Activated CD4-positive, alpha-beta memory T cell treated with anti-CD3 and anti-CD28 coated beads for 36 hours (primary cell): ENCODE measurements around the gene ZNF436. TPM values are rescaled to one million over a fixed set of nuclear protein-coding genes. Genes with fewer than 3 reads are reported as not detected.

ENCODE experiments used
- CTCF ChIA-PET: fragments of 350-600 bp; sonication (Branson Sonifier 250); formaldehyde crosslinking; loops from one replicate; lab custom pipeline; 2021; ENCODE audit warnings: antibody characterized with exemption, inconsistent platforms; lab: Charles Lee
- POLR2A ChIA-PET: fragments of 350-600 bp; sonication (Branson Sonifier 250); formaldehyde crosslinking; loops from one replicate; lab custom pipeline; 2021; ENCODE audit warnings: antibody characterized with exemption; lab: Charles Lee
- DNase-seq: peaks from one replicate; pipeline ENCODE4 v3.0.0-alpha.2; 2020
- H3K27ac Mint-ChIP-seq: one replicate; pipeline ENCODE4 v1.8.0; 2021; ENCODE audit warnings: mixed read lengths
- H3K27me3 Mint-ChIP-seq: one replicate; pipeline ENCODE4 v1.8.0; 2021; ENCODE audit warnings: mixed read lengths
- H3K36me3 Mint-ChIP-seq: one replicate; pipeline ENCODE4 v1.8.0; 2021; ENCODE audit warnings: mixed read lengths
- H3K4me1 Mint-ChIP-seq: one replicate; pipeline ENCODE4 v1.8.0; 2021; ENCODE audit warnings: low read depth, mixed read lengths
- H3K4me3 Mint-ChIP-seq: one replicate; pipeline ENCODE4 v1.8.0; 2021; ENCODE audit warnings: mild to moderate bottlenecking, mixed read lengths
- H3K9me3 Mint-ChIP-seq: one replicate; pipeline ENCODE4 v1.8.0; 2021; ENCODE audit warnings: mixed read lengths
- intact Hi-C: fragments of 100-400 bp; cut with micrococcal nuclease; formaldehyde crosslinking; loops from one replicate; pipeline ENCODE4 v1.15.1; 2023
- total RNA-seq, 2 experiments: library from RNA; stranded (reverse); gene quantifications; one replicate each; pipeline ENCODE4 v1.2.3, GENCODE V29; 2021

ZNF436 gene
- total RNA-seq, 2 experiments from 2014 or later, result 4.6 to 4.8 TPM

DNA sequence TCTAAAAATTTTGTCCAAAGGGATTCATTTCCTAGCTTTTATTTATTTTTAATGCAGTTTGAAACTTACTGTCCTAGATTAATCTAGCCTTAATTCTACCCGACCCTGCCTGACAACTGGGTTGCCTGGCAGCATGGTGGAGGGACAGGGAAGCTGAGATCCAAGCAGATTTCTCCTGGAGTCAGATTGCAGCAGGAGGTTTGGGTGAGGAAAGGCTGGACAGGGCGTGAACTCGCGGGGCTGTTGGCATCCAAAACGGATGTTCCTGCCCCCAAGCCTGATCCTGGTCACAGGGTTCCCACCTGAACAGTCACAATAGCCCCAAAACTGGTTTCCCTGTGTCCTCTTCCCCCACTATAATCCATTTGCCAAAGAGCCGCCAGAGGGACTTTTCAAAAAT, 31.7 kb upstream of the ZNF436 start:
- peaks cover 9% of the 10 kb centered on the region for H3K4me1 Mint-ChIP-seq
- intact Hi-C loops, result no loop called here
- ChIA-PET POLR2A (interaction anchor here (1.6 kb wide), 1 partner anchor 83 kb away, joined by 3 read pairs; the partner anchor contains the start of gene ASAP3), CTCF (no interaction called here)
- H3K27me3 Mint-ChIP-seq, result no peaks in the 10 kb centered on the region
- H3K36me3 Mint-ChIP-seq, result no peaks in the 10 kb centered on the region
- no peaks in the 10 kb centered on the region for H3K9me3 Mint-ChIP-seq
- H3K27ac Mint-ChIP-seq, result no peak overlapping the region
- no peak overlapping the region for H3K4me3 Mint-ChIP-seq
- DNase-seq, result no peak

DNA sequence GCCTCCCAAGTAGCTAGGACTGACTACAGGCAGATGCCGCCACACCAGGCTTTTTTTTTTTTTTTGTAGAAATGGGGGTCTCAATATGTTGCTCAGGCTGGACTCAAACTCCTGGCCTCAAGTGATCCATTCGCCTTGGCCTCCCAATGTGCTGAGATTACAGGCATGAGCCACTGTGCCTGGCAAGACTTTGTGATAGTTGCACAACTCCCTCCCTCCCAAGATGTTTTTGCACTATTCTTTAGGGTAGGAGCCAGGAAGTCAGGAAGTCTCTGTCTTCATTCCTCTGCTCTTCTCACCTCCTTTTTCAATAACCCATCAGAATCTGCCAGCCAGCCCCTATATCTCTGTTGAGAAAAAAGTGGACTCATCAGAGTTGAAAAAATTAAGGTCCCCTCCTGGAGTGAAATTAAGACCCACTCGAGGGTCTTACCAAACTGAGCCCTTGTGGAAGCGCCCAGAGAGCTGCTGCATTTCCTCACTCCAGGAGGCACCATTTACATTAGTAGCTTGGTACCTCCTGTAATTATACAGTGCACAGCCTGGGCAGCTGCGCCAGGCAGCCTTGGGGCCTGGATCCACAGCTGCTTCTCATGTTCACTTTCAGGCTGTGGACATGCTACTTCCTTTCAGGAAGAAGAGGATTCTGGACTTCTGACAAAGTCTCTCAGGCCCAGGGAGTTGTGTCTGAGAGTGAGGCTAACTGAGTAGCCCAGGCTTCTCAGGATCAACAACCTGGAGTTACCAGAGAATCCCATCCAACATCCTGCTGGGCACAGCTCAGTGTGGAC, 30.9 kb upstream of the ZNF436 start:
- Mint-ChIP-seq H3K9me3 (no peaks in the 10 kb centered on the region), H3K27ac (no peak overlapping the region), H3K4me3 (no peak overlapping the region), H3K36me3 (peaks cover 3% of the 10 kb centered on the region), H3K4me1 (peaks cover 12% of the 10 kb centered on the region), H3K27me3 (no peaks in the 10 kb centered on the region)
- DNase-seq, result no peak
- ChIA-PET CTCF (no interaction called here), POLR2A (interaction anchor here (1.6 kb wide), 1 partner anchor 84 kb away, joined by 3 read pairs; the partner anchor contains the start of gene ASAP3)
- intact Hi-C loops, result no loop called here

DNA sequence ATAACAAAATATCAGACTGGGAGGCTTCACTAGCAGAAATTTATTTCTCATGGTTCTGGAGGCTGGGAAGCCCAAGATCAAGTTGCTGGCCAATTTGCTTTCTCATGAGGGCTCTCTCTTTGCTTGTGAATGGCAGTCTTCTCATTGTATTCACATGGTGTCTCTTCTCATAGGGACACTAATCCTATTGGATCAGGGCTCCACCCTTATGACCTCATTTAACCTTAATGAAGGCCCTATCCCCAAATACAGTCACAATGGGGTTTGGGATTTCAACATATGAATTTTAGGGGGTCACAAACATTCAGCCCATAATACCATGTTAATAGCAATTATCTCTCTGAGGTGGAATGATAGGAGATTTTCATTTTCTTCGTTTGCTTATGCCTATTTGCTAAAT, 29.6 kb upstream of the ZNF436 start:
- POLR2A ChIA-PET, result no interaction called here

DNA sequence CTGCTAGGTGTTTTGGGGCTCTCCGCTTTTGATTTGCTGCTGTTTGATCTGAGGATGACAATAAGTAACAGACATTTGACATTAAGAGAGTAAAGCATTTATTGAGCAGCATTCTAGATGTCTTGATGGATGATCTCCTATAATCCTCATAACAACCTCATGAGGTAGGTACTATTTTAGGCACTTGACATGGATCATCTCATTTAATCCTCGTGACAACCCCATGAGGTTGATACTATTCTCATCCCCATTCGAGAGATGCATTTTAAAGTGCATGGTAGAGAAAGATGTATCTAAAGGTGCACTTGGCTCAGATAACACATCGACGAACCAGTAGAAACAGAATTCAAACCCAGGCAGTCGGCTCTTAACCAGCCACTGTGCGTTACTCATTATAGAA, 28.3 kb upstream of the ZNF436 start:
- intact Hi-C loops, result no loop called here
- ChIA-PET POLR2A (no interaction called here), CTCF (no interaction called here)
- Mint-ChIP-seq H3K9me3 (no peaks in the 10 kb centered on the region), H3K27me3 (no peaks in the 10 kb centered on the region), H3K27ac (no peak overlapping the region), H3K4me3 (no peak overlapping the region), H3K36me3 (peaks cover 3% of the 10 kb centered on the region), H3K4me1 (peaks cover 3% of the 10 kb centered on the region)
- DNase-seq, result no peak

More for the DNA sequence above, 29.6 kb upstream of the ZNF436 start:
- Mint-ChIP-seq H3K9me3 (no peaks in the 10 kb centered on the region), H3K4me1 (peaks cover 10% of the 10 kb centered on the region), H3K27me3 (no peaks in the 10 kb centered on the region), H3K27ac (no peak overlapping the region), H3K4me3 (no peak overlapping the region), H3K36me3 (peaks cover 3% of the 10 kb centered on the region)
- intact Hi-C loops, result no loop called here
- no peak for DNase-seq
- CTCF ChIA-PET, result no interaction called here

DNA sequence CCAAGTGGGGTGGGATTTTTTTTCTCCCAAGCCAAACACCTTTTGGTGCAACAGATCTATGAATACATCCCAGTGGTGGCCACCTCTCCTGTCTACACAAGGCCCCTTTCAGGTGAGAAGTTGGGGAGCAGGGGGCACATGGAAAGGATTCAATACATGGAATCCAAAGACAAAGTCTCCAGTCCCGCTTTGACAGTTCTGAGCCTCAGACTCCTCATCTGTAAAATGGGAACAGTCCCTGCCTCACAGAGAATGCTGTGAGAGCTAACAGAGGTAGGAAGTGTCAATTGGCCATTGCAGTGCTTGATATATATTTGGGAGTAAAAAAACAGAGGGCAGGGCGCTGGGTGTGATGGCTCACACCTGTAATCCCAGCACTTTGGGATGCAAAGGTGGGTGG, 26.7 kb upstream of the ZNF436 start:
- Mint-ChIP-seq H3K36me3 (peaks cover 3% of the 10 kb centered on the region), H3K27me3 (no peaks in the 10 kb centered on the region), H3K9me3 (no peaks in the 10 kb centered on the region), H3K27ac (no peak overlapping the region), H3K4me3 (no peak overlapping the region), H3K4me1 (peaks cover 3% of the 10 kb centered on the region)
- POLR2A ChIA-PET, result no interaction called here
- CTCF ChIA-PET, result no interaction called here
- intact Hi-C loops, result no loop called here
- DNase-seq, result no peak

DNA sequence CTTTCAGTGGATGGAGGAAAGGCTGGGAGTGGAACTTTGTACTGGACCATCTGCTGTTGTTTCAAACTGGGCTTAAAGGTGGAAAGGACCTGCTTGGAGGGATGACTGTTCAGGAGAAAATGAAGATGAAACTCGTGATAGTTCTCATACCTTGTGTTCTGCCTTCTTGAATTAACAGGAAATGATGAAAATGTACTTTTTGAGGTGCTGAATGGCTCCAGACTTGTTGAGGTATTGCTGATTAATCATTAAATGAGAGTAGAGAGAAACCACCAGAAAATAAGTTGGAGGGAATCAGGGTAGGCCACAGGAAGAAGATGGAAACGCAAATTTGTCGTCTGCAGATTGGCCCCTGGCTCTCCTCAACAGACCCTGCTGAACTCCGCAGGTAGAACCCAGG, 26.2 kb upstream of the ZNF436 start:
- no peaks in the 10 kb centered on the region for H3K27me3 Mint-ChIP-seq
- ChIA-PET POLR2A (no interaction called here), CTCF (interaction anchor here (0.8 kb wide), 1 partner anchor 144 kb away, joined by 3 read pairs; no protein-coding TSS in a partner anchor)
- no peaks in the 10 kb centered on the region for H3K9me3 Mint-ChIP-seq
- DNase-seq, result no peak
- peaks cover 3% of the 10 kb centered on the region for H3K4me1 Mint-ChIP-seq
- peaks cover 3% of the 10 kb centered on the region for H3K36me3 Mint-ChIP-seq
- no peak overlapping the region for H3K27ac Mint-ChIP-seq
- H3K4me3 Mint-ChIP-seq, result no peak overlapping the region
- intact Hi-C loops, result no loop called here

DNA sequence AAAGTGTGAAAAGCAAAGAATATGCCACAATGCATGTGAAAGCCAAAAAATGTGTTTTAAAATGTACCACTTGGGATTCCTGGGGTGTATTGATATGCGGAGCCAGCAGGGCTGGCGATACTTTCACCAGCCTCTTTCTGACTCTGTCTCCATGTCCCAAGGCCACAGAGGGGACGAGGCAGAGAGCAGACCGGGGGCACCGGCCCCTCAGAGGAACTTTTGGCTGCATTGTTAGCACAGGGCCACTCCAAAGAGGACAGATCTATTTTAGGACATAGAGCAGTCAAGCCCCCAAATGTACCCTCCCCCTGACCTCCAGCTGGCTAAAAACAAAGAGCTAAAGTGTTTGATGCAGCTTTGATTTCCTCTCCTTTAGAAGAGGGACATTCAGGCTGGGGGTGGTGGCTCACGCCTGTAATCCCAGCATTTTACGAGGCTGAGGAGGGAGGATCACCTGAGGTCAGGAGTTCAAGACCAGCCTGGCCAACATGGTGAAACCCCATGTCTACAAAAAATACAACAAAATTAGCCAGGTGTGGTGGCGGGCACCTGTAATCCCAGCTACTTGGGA, 25.6 kb upstream of the ZNF436 start:
- ChIA-PET POLR2A (no interaction called here), CTCF (interaction anchor here (0.8 to 2.4 kb wide), 2 partner anchors 9 to 145 kb away, joined by 3 to 11 read pairs; no protein-coding TSS in a partner anchor)
- no peak overlapping the region for H3K4me3 Mint-ChIP-seq
- peaks cover 3% of the 10 kb centered on the region for H3K36me3 Mint-ChIP-seq
- H3K4me1 Mint-ChIP-seq, result peaks cover 3% of the 10 kb centered on the region
- H3K27ac Mint-ChIP-seq, result no peak overlapping the region
- no peak for DNase-seq
- intact Hi-C loops, result no loop called here
- no peaks in the 10 kb centered on the region for H3K9me3 Mint-ChIP-seq
- no peaks in the 10 kb centered on the region for H3K27me3 Mint-ChIP-seq

DNA sequence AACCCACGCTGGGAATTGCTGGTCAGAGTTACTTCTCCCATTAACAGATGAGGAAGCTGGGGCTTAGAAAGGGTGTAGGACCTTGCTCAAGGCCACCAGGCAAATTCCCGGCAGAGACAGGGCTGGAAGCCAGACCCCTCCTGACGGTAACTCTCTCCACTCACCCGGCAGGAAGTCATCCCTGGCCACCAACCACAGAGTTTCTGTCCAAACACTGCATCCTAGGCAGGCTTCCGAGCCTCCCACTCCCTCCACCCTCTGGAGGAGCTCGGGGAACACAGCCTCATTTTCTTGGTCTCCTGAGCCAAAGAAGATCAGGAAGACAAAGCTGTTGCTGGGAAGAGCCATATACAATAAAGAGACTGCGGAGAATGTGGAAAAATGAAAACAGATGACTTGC, 25.0 kb upstream of the ZNF436 start:
- no peaks in the 10 kb centered on the region for H3K27me3 Mint-ChIP-seq
- H3K36me3 Mint-ChIP-seq, result peaks cover 3% of the 10 kb centered on the region
- peaks cover 3% of the 10 kb centered on the region for H3K4me1 Mint-ChIP-seq
- H3K27ac Mint-ChIP-seq, result no peak overlapping the region
- ChIA-PET POLR2A (no interaction called here), CTCF (interaction anchor here (2.4 kb wide), 1 partner anchor 9 kb away, joined by 11 read pairs; no protein-coding TSS in a partner anchor)
- DNase-seq, result no peak
- intact Hi-C loops, result no loop called here
- H3K9me3 Mint-ChIP-seq, result no peaks in the 10 kb centered on the region
- H3K4me3 Mint-ChIP-seq, result no peak overlapping the region

DNA sequence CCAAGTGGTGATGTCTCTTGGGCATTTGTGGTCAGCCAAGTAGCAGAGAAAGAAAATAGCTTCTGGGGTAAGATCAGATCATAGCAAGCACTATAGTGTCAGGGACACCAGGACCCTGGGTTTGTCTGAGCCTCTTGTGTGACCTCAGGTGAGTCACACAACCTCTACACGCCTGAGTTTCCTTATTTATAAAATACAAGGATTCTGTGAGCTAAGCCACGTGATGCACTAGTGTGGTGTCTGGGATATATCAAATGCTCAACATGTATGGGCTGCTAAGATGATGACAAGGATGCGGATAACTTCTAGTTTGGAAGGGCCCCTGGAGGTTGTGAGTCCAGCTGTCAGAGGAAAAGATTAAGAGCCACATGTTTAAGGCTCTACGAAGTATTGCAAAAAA, 24.5 kb upstream of the ZNF436 start:
- Mint-ChIP-seq H3K4me3 (no peak overlapping the region), H3K9me3 (no peaks in the 10 kb centered on the region), H3K36me3 (peaks cover 3% of the 10 kb centered on the region), H3K4me1 (peaks cover 3% of the 10 kb centered on the region), H3K27ac (no peak overlapping the region), H3K27me3 (no peaks in the 10 kb centered on the region)
- intact Hi-C loops, result no loop called here
- DNase-seq, result no peak
- CTCF ChIA-PET, result interaction anchor here (2.4 kb wide), 1 partner anchor 10 kb away, joined by 11 read pairs; no protein-coding TSS in a partner anchor
- POLR2A ChIA-PET, result no interaction called here

DNA sequence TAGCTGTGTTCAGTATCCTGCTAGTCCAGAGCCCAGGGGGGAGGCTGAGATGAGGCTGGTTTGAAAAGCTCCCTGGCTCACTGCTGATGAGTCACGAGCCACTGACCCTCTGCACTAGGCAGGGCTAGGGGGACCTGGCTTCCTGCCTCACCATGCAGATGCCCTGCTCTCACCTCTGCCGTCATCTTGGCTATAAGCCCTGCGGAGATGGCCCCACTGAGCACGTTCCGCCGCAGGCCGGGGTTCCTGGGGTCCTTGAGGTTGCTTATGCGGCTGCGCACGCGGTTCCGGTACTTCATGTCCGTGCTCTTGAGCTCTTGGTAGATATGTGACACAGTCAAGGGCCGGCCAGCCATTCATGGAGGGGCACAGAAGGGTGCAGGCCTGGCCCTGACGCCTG, 24.1 kb upstream of the ZNF436 start:
- Mint-ChIP-seq H3K4me1 (peaks cover 3% of the 10 kb centered on the region), H3K27me3 (no peaks in the 10 kb centered on the region), H3K9me3 (no peaks in the 10 kb centered on the region), H3K4me3 (no peak overlapping the region), H3K36me3 (peaks cover 3% of the 10 kb centered on the region), H3K27ac (no peak overlapping the region)
- DNase-seq, result no peak
- POLR2A ChIA-PET, result no interaction called here
- CTCF ChIA-PET, result interaction anchor here (2.4 kb wide), 1 partner anchor 10 kb away, joined by 11 read pairs; no protein-coding TSS in a partner anchor
- intact Hi-C loops, result no loop called here

DNA sequence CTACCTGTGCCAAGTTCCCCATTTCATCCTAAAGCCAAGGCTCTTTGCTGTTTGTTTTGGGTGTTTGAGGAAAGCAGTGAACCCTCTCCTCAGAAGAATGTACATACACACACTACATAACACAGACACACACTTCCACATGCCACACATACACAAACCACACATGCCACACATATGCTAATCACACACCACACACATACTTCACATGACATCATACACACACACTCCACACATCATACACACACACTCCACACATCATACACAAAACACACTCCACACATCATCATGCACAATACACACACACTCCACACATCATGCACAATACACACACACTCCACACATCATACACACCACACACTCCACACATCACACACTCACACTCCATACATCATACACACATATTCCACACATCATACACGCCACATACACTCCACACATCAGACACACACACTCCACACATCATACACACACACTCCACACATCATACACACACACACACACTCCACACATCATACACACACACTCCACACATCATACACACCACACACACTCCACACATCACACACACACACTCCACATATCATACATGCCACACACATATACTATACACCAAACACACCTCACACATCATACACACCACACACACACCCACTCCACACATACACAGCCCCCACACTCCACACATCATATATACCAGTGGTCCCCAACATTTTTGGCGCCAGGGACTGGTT, 22.7 kb upstream of the ZNF436 start:
- intact Hi-C loops, result no loop called here
- H3K36me3 Mint-ChIP-seq, result peaks cover 3% of the 10 kb centered on the region
- H3K27ac Mint-ChIP-seq, result no peak overlapping the region
- POLR2A ChIA-PET, result no interaction called here
- no peaks in the 10 kb centered on the region for H3K9me3 Mint-ChIP-seq
- no peak for DNase-seq
- H3K4me1 Mint-ChIP-seq, result peaks cover 3% of the 10 kb centered on the region
- CTCF ChIA-PET, result no interaction called here
- H3K27me3 Mint-ChIP-seq, result no peaks in the 10 kb centered on the region
- H3K4me3 Mint-ChIP-seq, result no peak overlapping the region

DNA sequence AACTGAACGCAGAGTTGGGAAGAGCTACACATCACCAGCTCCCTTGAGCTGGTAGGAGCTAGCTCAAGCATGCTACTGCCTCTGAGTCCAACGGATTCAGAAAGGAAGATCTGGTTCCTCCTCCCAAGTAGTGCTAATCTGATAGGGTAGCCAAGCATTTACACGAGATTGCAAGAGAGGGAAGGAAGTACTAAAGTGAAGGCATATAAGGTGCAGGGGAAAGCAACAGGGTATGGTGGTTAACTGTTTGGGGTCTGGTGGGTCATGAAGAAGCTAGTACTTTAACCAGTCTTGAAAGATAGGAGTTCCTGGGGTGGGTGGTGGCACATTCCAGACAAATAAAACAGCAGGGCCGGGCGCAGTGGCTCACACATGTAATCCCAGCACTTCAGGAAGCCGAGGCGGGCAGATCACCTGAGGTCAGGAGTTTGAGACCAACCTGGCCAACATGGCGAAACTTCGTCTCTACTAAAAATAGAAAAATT, 20.2 kb upstream of the ZNF436 start:
- Mint-ChIP-seq H3K9me3 (no peaks in the 10 kb centered on the region), H3K4me1 (no peaks in the 10 kb centered on the region), H3K36me3 (no peaks in the 10 kb centered on the region), H3K27me3 (no peaks in the 10 kb centered on the region), H3K27ac (no peak overlapping the region), H3K4me3 (no peak overlapping the region)
- intact Hi-C loops, result no loop called here
- ChIA-PET POLR2A (interaction anchor here (0.6 kb wide), 1 partner anchor 45 kb away, joined by 4 read pairs; no protein-coding TSS in a partner anchor), CTCF (no interaction called here)
- DNase-seq, result no peak
